HG02571 (cell line): Measurements from ENCODE around the gene ADORA2B.
"Not testable (repeated sequence)": the region's sequence is repeated elsewhere in the genome, so short reads cannot be mapped to it uniquely, and the experiment has no call there.

ENCODE experiments used
- ATAC-seq: cut with Tn5 transposase; IDR thresholded peaks from one replicate; pipeline ENCODE4 v1.9.1; 2021; ENCODE audit warnings: mild to moderate bottlenecking, moderate library complexity; ENCODE audit not compliant: unreplicated experiment

Gene ADORA2B

DNA sequence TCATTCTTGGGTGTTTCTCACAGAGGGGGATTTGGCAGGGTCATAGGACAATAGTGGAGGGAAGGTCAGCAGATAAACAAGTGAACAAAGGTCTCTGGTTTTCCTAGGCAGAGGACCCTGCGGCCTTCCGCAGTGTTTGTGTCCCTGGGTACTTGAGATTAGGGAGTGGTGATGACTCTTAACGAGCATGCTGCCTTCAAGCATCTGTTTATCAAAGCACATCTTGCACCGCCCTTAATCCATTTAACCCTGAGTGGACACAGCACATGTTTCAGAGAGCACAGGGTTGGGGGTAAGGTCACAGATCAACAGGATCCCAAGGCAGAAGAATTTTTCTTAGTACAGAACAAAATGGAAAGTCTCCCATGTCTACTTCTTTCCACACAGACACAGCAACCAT is 34.1 kb downstream of the ADORA2B start:
- ATAC-seq: not testable (repeated sequence)

DNA sequence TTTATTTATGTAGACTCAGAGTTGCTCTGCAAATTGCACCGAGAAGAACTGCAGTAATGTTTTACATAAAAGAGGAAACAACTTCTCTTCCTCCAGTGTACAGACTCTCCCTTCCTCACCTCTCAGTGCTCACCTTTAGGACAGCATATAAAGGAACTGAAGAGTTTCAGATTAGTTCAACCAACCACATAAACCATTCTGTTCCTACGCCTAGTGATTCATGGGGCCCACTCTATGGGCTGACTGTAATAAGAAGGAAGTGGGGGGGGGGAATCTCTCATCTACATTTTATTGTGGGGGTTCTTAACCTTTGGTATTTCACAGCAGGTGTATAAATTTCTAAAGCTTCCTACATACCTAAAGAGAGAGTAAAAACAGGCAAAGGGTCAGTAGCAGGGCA is 36.3 kb downstream of the ADORA2B start:
- no peak for ATAC-seq

GRCh38 chr17:15981646-15982580 is 37.0 kb downstream of the ADORA2B start:
- ATAC-seq: no peak

- ATAC-seq: no peak
These were observed 51.4 kb downstream of the ADORA2B start for GRCh38 chr17:15996322-15996721.

GRCh38 chr17:15998031-15998562 is 53.2 kb downstream of the ADORA2B start:
- ATAC-seq: no peak

- ATAC-seq: peak; percentile 91
These were observed 54.4 kb downstream of the ADORA2B start, which contains the start of the genes TTC19 and ZSWIM7 for GRCh38 chr17:15999141-15999973. Gene TTC19 (plus strand): TSS chr17:15999824. CDS start chr17:15999849, 25 bp downstream. Gene ZSWIM7 (minus strand): TSS chr17:15999704. CDS start chr17:15999594, 110 bp downstream.

DNA sequence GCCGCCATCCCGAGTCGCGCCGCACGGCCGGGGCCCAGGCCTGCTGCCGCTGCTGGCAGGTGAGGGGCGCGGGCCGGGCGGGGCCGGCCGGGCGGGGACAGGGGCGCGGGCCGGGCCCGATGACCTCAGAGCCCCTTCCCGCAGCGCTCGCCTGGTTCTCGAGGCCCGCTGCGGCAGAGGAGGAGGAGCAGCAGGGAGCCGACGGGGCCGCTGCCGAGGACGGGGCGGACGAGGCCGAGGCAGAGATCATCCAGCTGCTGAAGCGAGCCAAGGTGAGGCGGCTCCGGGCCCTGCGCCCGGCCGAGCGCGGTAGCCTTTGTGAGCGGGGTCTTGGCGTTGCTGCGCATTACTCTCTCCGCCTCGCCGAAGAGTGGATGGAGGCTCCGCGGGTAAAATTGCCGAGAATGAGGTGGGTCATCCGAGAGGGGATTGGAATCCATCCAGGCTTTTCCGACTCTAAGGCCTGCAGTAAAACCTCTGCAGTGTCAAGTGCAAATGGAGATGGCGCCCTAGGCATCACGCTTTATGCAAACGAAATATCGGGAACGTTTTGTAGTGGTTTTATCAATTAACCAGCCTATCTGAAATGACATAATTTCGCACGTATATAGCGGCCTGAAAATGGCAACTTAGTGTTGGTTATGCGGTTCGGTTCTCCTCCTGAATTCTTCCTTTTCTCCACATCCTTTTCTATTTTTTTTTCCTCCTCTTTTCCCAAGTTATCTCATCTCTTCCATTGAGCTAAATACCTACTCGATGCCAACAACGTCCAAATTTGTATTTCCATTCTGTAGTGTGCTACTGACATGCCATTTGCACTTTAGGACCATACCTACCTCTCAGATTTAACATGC is 55.3 kb downstream of the ADORA2B start:
- ATAC-seq: peak; percentile 34

GRCh38 chr17:16001226-16001897 is 56.4 kb downstream of the ADORA2B start:
- ATAC-seq: no peak

- ATAC-seq: no peak
These were observed 57.9 kb downstream of the ADORA2B start for GRCh38 chr17:16002708-16003260.

DNA sequence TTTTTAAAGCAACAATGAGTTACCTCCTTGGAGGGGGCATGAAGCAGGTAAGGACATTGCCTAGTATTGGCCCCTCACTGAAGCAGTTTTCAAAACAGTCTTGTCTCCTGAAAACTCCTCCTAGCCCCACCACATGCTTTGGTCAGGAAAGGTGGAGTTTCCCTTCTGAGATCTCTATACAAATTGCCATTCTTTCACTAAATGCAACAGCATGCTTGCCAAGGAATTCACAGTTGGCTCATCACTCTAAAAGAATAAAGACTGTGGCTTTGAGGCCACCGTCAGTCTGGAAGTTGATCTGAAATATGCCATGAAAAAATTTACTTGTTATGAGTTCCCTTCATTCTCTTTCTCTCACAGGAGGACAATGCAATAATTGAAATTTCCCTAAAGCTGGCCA is 58.9 kb downstream of the ADORA2B start:
- no peak for ATAC-seq

GRCh38 chr17:16005636-16006035 is 60.7 kb downstream of the ADORA2B start:
- no peak for ATAC-seq

DNA sequence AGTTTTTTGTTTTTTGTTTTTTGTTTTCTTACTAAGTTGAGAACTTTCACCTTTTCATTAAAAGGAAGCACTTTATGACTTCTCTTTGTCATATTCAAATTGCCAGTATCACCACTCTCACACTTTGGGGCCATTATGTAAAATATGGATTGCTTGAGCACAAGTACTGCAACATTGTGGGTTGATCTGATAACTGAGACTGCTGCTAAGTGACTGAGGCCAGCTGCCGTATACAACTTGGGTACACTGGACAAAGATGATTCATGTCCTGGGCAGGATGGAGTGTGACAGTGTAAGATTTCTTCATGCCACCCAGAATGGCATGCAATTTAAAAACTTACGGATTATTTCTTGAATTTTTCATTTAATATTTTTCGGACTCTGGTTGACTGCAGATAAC is 62.5 kb downstream of the ADORA2B start:
- no peak for ATAC-seq

DNA sequence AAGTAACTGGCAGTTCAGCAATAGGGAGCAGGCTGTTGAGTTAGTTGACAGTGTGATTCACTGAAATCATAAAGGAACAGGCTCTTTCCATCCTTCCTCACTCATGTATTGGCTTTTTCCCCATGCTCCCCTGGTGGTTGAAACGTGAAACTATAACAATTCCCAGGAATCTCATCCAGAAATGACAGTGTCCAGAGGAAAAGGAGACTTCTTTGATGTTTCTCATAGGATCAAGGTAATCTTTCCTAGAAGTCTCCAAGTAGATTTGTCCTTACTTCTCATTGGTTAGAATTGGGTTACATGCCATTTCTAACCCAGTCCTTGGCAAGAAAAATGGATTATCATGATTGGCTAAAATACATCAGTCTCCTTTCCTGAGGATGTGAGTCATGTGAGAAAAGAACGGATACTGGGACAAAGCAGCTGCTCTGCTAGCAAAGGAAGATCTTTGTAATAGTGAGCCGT is 69.0 kb downstream of the ADORA2B start:
- no peak for ATAC-seq

GRCh38 chr17:16019347-16019746 is 74.4 kb downstream of the ADORA2B start:
- ATAC-seq: no peak

DNA sequence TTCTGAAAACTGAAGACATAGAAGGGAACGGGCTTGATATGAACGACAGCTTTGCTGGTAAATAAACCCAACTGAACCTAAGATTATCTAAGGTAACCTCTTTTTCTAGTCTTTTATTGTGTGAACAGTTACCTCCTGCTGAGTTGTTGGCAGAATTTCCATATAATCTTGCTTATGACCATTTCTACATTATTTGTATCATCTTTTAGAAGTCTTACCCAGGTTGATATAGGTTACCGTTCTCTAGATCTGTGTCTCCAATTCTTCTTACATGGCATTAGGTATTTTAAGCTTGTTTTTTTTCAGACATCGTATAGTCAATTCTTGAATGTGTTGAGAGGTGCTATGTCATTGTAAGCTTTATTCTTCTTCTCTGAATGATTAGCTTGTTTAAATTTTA is 79.0 kb downstream of the ADORA2B start:
- ATAC-seq: no peak

- no peak for ATAC-seq
These were observed 80.3 kb downstream of the ADORA2B start for GRCh38 chr17:16025202-16025601.
